Measurements from ENCODE around the gene GALNT2.

The GALNT2 gene

GRCh38 chr1:230145505-230145899, 78.5 kb downstream of the GALNT2 start:
- H2BK12ac ChIP-seq (ENCODE audit: low read length): no peak overlapping the region
- peaks cover 22 to 27% of the 10 kb centered on the region in 2 donors for H3K4me1 ChIP-seq (ENCODE audit: control insufficient read depth in 2 of 2, insufficient read depth in 1 of 2, low read depth in 1 of 2, low read length in 2 of 2)
- no CpG with 5 or more reads among the region's 8 CpGs for WGBS, 2 donors (ENCODE audit: extremely low coverage in 2 of 2, insufficient read length in 2 of 2, insufficient replicate concordance in 1 of 2)
- no peak for DNase-seq (ENCODE audit: low spot score)
- no peak overlapping the region for H4K91ac ChIP-seq (ENCODE audit: low read depth, low read length, poor library complexity)
- no peaks in the 10 kb centered on the region for H3K36me3 ChIP-seq (replicated peaks in 1 of 2; ENCODE audit: control insufficient read depth in 2 of 2, insufficient read depth in 2 of 2, low read length in 2 of 2)
- no peak overlapping the region for H3K18ac ChIP-seq (ENCODE audit: low read length)
- no peak overlapping the region for H3K27ac ChIP-seq (replicated peaks; ENCODE audit: low read length)
- H3K4ac ChIP-seq (ENCODE audit: low read length): no peak overlapping the region
- H2BK5ac ChIP-seq (ENCODE audit: low read length): no peak overlapping the region
- H3K27me3 ChIP-seq (ENCODE audit: control insufficient read depth in 3 of 3, insufficient read depth in 3 of 3, low read depth in 1 of 3, low read length in 3 of 3): no peaks in the 10 kb centered on the region
- no peak overlapping the region for H4K8ac ChIP-seq (ENCODE audit: low read depth, low read length)
- H3K4me2 ChIP-seq (ENCODE audit: insufficient read depth, low read length, poor library complexity, severe bottlenecking): no peak overlapping the region
- H3K4me3 ChIP-seq (ENCODE audit: low read length in 2 of 2): no peak overlapping the region
- H2AFZ ChIP-seq (ENCODE audit: low read length): no peak overlapping the region
- no peaks in the 10 kb centered on the region for H3K9me3 ChIP-seq (replicated peaks in 1 of 2; ENCODE audit: control insufficient read depth in 2 of 2, insufficient read depth in 1 of 2, low read depth in 1 of 2, low read length in 2 of 2)
- H2BK15ac ChIP-seq (ENCODE audit: low read length): no peak overlapping the region
- no peak overlapping the region for H2BK120ac ChIP-seq (ENCODE audit: low read depth, low read length)
- no peak overlapping the region for H2AK5ac ChIP-seq (ENCODE audit: low read depth, low read length)
- H3K9ac ChIP-seq (ENCODE audit: low read depth, low read length, poor library complexity): no peak overlapping the region
- peaks cover 4% of the 10 kb centered on the region for H3K79me1 ChIP-seq (ENCODE audit: low read depth, low read length)
- no peak overlapping the region for H3K23ac ChIP-seq (ENCODE audit: low read depth, low read length, poor library complexity)
- H3K14ac ChIP-seq (ENCODE audit: low read length): no peak overlapping the region

- no peaks in the 10 kb centered on the region for H3K9me3 ChIP-seq (replicated peaks in 1 of 2; ENCODE audit: control insufficient read depth in 2 of 2, insufficient read depth in 1 of 2, low read depth in 1 of 2, low read length in 2 of 2)
- peaks cover 24% of the 10 kb centered on the region in 2 donors for H3K4me1 ChIP-seq (ENCODE audit: control insufficient read depth in 2 of 2, insufficient read depth in 1 of 2, low read depth in 1 of 2, low read length in 2 of 2)
- no peaks in the 10 kb centered on the region for H3K36me3 ChIP-seq (replicated peaks in 1 of 2; ENCODE audit: control insufficient read depth in 2 of 2, insufficient read depth in 2 of 2, low read length in 2 of 2)
- no peak overlapping the region for H2BK15ac ChIP-seq (ENCODE audit: low read length)
- H2AK5ac ChIP-seq (ENCODE audit: low read depth, low read length): no peak overlapping the region
- no peaks in the 10 kb centered on the region for H3K27me3 ChIP-seq (ENCODE audit: control insufficient read depth in 3 of 3, insufficient read depth in 3 of 3, low read depth in 1 of 3, low read length in 3 of 3)
- no CpG with 5 or more reads among the region's 7 CpGs for WGBS, 2 donors (ENCODE audit: extremely low coverage in 2 of 2, insufficient read length in 2 of 2, insufficient replicate concordance in 1 of 2)
- no peak overlapping the region for H4K8ac ChIP-seq (ENCODE audit: low read depth, low read length)
- H3K79me1 ChIP-seq (ENCODE audit: low read depth, low read length): peaks cover 4% of the 10 kb centered on the region
- no peak overlapping the region for H3K18ac ChIP-seq (ENCODE audit: low read length)
- no peak overlapping the region for H3K9ac ChIP-seq (ENCODE audit: low read depth, low read length, poor library complexity)
- no peak overlapping the region for H2BK5ac ChIP-seq (ENCODE audit: low read length)
- H2BK120ac ChIP-seq (ENCODE audit: low read depth, low read length): no peak overlapping the region
- DNase-seq (ENCODE audit: low spot score): no peak
- no peak overlapping the region for H2BK12ac ChIP-seq (ENCODE audit: low read length)
- no peak overlapping the region for H3K27ac ChIP-seq (replicated peaks; ENCODE audit: low read length)
- no peak overlapping the region for H3K23ac ChIP-seq (ENCODE audit: low read depth, low read length, poor library complexity)
- H3K4ac ChIP-seq (ENCODE audit: low read length): no peak overlapping the region
- H3K14ac ChIP-seq (ENCODE audit: low read length): no peak overlapping the region
- no peak overlapping the region for H3K4me2 ChIP-seq (ENCODE audit: insufficient read depth, low read length, poor library complexity, severe bottlenecking)
- H3K4me3 ChIP-seq (ENCODE audit: low read length in 2 of 2): no peak overlapping the region
- no peak overlapping the region for H4K91ac ChIP-seq (ENCODE audit: low read depth, low read length, poor library complexity)
- H2AFZ ChIP-seq (ENCODE audit: low read length): no peak overlapping the region
Observed at GRCh38 chr1:230145953-230146476, 79.0 kb downstream of the GALNT2 start.

GRCh38 chr1:230146709-230147108, 79.7 kb downstream of the GALNT2 start:
- Histone ChIP-seq H3K9ac (ENCODE audit: low read depth, low read length, poor library complexity) (peak overlapping the region; percentile 34), H3K27ac (replicated peaks; ENCODE audit: low read length) (no peak overlapping the region), H3K36me3 (replicated peaks in 1 of 2; ENCODE audit: control insufficient read depth in 2 of 2, insufficient read depth in 2 of 2, low read length in 2 of 2) (no peaks in the 10 kb centered on the region), H4K8ac (ENCODE audit: low read depth, low read length) (no peak overlapping the region), H4K91ac (ENCODE audit: low read depth, low read length, poor library complexity) (no peak overlapping the region), H2BK15ac (ENCODE audit: low read length) (no peak overlapping the region), H3K4me2 (ENCODE audit: insufficient read depth, low read length, poor library complexity, severe bottlenecking) (no peak overlapping the region), H3K4me1 (ENCODE audit: control insufficient read depth in 2 of 2, insufficient read depth in 1 of 2, low read depth in 1 of 2, low read length in 2 of 2) (peaks cover 21 to 24% of the 10 kb centered on the region in 2 donors), H2BK120ac (ENCODE audit: low read depth, low read length) (no peak overlapping the region), H3K4ac (ENCODE audit: low read length) (no peak overlapping the region), H2BK5ac (ENCODE audit: low read length) (no peak overlapping the region), H3K27me3 (ENCODE audit: control insufficient read depth in 3 of 3, insufficient read depth in 3 of 3, low read depth in 1 of 3, low read length in 3 of 3) (no peaks in the 10 kb centered on the region), H3K4me3 (ENCODE audit: low read length in 2 of 2) (no peak overlapping the region), H3K23ac (ENCODE audit: low read depth, low read length, poor library complexity) (peak overlapping the region; percentile 37), H2AK5ac (ENCODE audit: low read depth, low read length) (no peak overlapping the region), H3K14ac (ENCODE audit: low read length) (no peak overlapping the region), H2BK12ac (ENCODE audit: low read length) (no peak overlapping the region), H2AFZ (ENCODE audit: low read length) (no peak overlapping the region), H3K9me3 (replicated peaks in 1 of 2; ENCODE audit: control insufficient read depth in 2 of 2, insufficient read depth in 1 of 2, low read depth in 1 of 2, low read length in 2 of 2) (no peaks in the 10 kb centered on the region), H3K79me1 (ENCODE audit: low read depth, low read length) (peaks cover 7% of the 10 kb centered on the region), H3K18ac (ENCODE audit: low read length) (peak overlapping the region; percentile 68)
- DNase-seq (ENCODE audit: low spot score): no peak
- no CpG with 5 or more reads among the region's 13 CpGs for WGBS, 2 donors (ENCODE audit: extremely low coverage in 2 of 2, insufficient read length in 2 of 2, insufficient replicate concordance in 1 of 2)

- no peaks in the 10 kb centered on the region for H3K9me3 ChIP-seq (replicated peaks in 1 of 2; ENCODE audit: control insufficient read depth in 2 of 2, insufficient read depth in 1 of 2, low read depth in 1 of 2, low read length in 2 of 2)
- WGBS, 2 donors (ENCODE audit: extremely low coverage in 2 of 2, insufficient read length in 2 of 2, insufficient replicate concordance in 1 of 2): no CpG with 5 or more reads among the region's 15 CpGs
- H2AFZ ChIP-seq (ENCODE audit: low read length): no peak overlapping the region
Observed at GRCh38 chr1:230147253-230148125, 80.5 kb downstream of the GALNT2 start.

More at GRCh38 chr1:230147253-230148125, 80.5 kb downstream of the GALNT2 start:
- Histone ChIP-seq H2BK120ac (ENCODE audit: low read depth, low read length) (no peak overlapping the region), H2AK5ac (ENCODE audit: low read depth, low read length) (no peak overlapping the region), H4K91ac (ENCODE audit: low read depth, low read length, poor library complexity) (no peak overlapping the region), H3K79me1 (ENCODE audit: low read depth, low read length) (peaks cover 7% of the 10 kb centered on the region), H3K4me3 (ENCODE audit: low read length in 2 of 2) (no peak overlapping the region), H3K36me3 (replicated peaks in 1 of 2; ENCODE audit: control insufficient read depth in 2 of 2, insufficient read depth in 2 of 2, low read length in 2 of 2) (no peaks in the 10 kb centered on the region), H2BK12ac (ENCODE audit: low read length) (no peak overlapping the region), H3K23ac (ENCODE audit: low read depth, low read length, poor library complexity) (no peak overlapping the region), H3K9ac (ENCODE audit: low read depth, low read length, poor library complexity) (no peak overlapping the region), H3K18ac (ENCODE audit: low read length) (no peak overlapping the region), H3K27ac (replicated peaks; ENCODE audit: low read length) (no peak overlapping the region), H3K4ac (ENCODE audit: low read length) (no peak overlapping the region), H3K4me1 (ENCODE audit: control insufficient read depth in 2 of 2, insufficient read depth in 1 of 2, low read depth in 1 of 2, low read length in 2 of 2) (peaks cover 24% of the 10 kb centered on the region in 2 donors), H3K27me3 (ENCODE audit: control insufficient read depth in 3 of 3, insufficient read depth in 3 of 3, low read depth in 1 of 3, low read length in 3 of 3) (no peaks in the 10 kb centered on the region), H3K4me2 (ENCODE audit: insufficient read depth, low read length, poor library complexity, severe bottlenecking) (no peak overlapping the region), H2BK5ac (ENCODE audit: low read length) (no peak overlapping the region), H4K8ac (ENCODE audit: low read depth, low read length) (no peak overlapping the region), H3K14ac (ENCODE audit: low read length) (no peak overlapping the region), H2BK15ac (ENCODE audit: low read length) (no peak overlapping the region)
- no peak for DNase-seq (ENCODE audit: low spot score)

All from neuronal stem cell (in vitro differentiated cells).